IPS DF 4.7 (cell line): ENCODE measurements around the gene CYP4V2.

Source experiments
- DNase-seq: peaks from one replicate; pipeline ENCODE4 v3.0.0-alpha.2; 2013; ENCODE audit warnings: low spot score; ENCODE audit errors: extremely low read depth

CYP4V2 gene

GRCh38 chr4:186191200-186192065, at the start of gene CYP4V2:
Gene CYP4V2 (plus strand): TSS chr4:186191567. CDS start chr4:186191824, 257 bp downstream.
- DNase-seq: no peak

GRCh38 chr4:186144198-186144945, 47.0 kb upstream of the CYP4V2 start:
- no peak for DNase-seq

- no peak for DNase-seq
Measured at GRCh38 chr4:186144946-186145569, 46.3 kb upstream of the CYP4V2 start.

GRCh38 chr4:186146458-186146857, 44.9 kb upstream of the CYP4V2 start:
- no peak for DNase-seq

- DNase-seq: no peak
Measured at GRCh38 chr4:186148336-186148975, 42.9 kb upstream of the CYP4V2 start.

- peak; percentile 33 for DNase-seq
Measured at GRCh38 chr4:186149872-186150271, 41.5 kb upstream of the CYP4V2 start.

GRCh38 chr4:186150926-186151325, 40.4 kb upstream of the CYP4V2 start:
- no peak for DNase-seq

GRCh38 chr4:186151499-186151898, 39.9 kb upstream of the CYP4V2 start:
- no peak for DNase-seq

GRCh38 chr4:186158021-186158813, 33.1 kb upstream of the CYP4V2 start:
- no peak for DNase-seq

GRCh38 chr4:186158966-186159365, 32.4 kb upstream of the CYP4V2 start:
- DNase-seq: no peak

- DNase-seq: no peak
Measured at GRCh38 chr4:186159613-186160012, 31.8 kb upstream of the CYP4V2 start.

GRCh38 chr4:186161138-186161537, 30.2 kb upstream of the CYP4V2 start:
- DNase-seq: no peak

- DNase-seq: no peak
Measured at GRCh38 chr4:186166852-186167512, 24.4 kb upstream of the CYP4V2 start.

GRCh38 chr4:186167605-186168004, 23.8 kb upstream of the CYP4V2 start:
- DNase-seq: no peak

- no peak for DNase-seq
Measured at GRCh38 chr4:186168750-186169149, 22.6 kb upstream of the CYP4V2 start.

GRCh38 chr4:186169333-186169944, 21.9 kb upstream of the CYP4V2 start:
- no peak for DNase-seq

GRCh38 chr4:186169945-186170802, 21.2 kb upstream of the CYP4V2 start:
- no peak for DNase-seq

GRCh38 chr4:186170966-186171365, 20.4 kb upstream of the CYP4V2 start:
- no peak for DNase-seq

- DNase-seq: no peak
Measured at GRCh38 chr4:186172546-186172945, 18.8 kb upstream of the CYP4V2 start.
